Tibial nerve (tissue), 3 donors: Measurements from ENCODE around the gene STUM.

Source experiments
- CTCF ChIP-seq, 5 experiments: fragments of 200-600 bp in 3 of 5; fragments of 450-650 bp in 2 of 5; sonication (generic) in 3 of 5; IDR thresholded peaks; one replicate each; pipeline ENCODE4 v1.5.1; 2016 to 2019; ENCODE audit warnings: antibody characterized with exemption in 5 of 5, mild to moderate bottlenecking in 3 of 5, moderate library complexity in 2 of 5
- POLR2A ChIP-seq, 2 donors: fragments of 450-650 bp; IDR thresholded peaks; one replicate each; pipeline ENCODE4 v1.6.1; 2017; ENCODE audit warnings: antibody characterized with exemption in 2 of 2, mild to moderate bottlenecking in 2 of 2, moderate library complexity in 2 of 2

- no peak for TF ChIP-seq CTCF (IDR thresholded peaks at IDR 0.05)
- TF ChIP-seq POLR2A (IDR thresholded peaks at IDR 0.05) = no peak
Measured at GRCh38 chr1:226648421-226648820, 99.9 kb downstream of the STUM start.
